Measurements from ENCODE around the gene FASTK. TPM values are rescaled to one million over a fixed set of nuclear protein-coding genes. Genes with fewer than 3 reads are reported as not detected.

The FASTK gene
- total RNA-seq, 1 experiment from 2014 or later: 86.4 TPM

- TF ChIP-seq JUND (IDR thresholded peaks at IDR 0.05): no peak
- TF ChIP-seq ATF3 (IDR thresholded peaks at IDR 0.05): no peak
- TF ChIP-seq CEBPB (IDR thresholded peaks at IDR 0.05; ENCODE audit: low read depth): no peak
- no peak for TF ChIP-seq EZH2phosphoT487 (IDR thresholded peaks at IDR 0.05; ENCODE audit: borderline replicate concordance)
- no peak for TF ChIP-seq REST (IDR thresholded peaks at IDR 0.05; ENCODE audit: low read depth)
- no peak for TF ChIP-seq SRF (IDR thresholded peaks at IDR 0.05; ENCODE audit: low read depth)
- no peak for TF ChIP-seq CBX3 (IDR thresholded peaks at IDR 0.05; ENCODE audit: low read depth)
- TF ChIP-seq SIN3A (IDR thresholded peaks at IDR 0.05; ENCODE audit: low read depth): no peak
- no peak for TF ChIP-seq RAD21 (IDR thresholded peaks at IDR 0.05; ENCODE audit: low read depth)
- TF ChIP-seq MAX (IDR thresholded peaks at IDR 0.05): no peak
- no peak for TF ChIP-seq CTCF (IDR thresholded peaks at IDR 0.05 in 2 of 3, conservative IDR thresholded peaks at IDR 0.05 in 1 of 3; ENCODE audit: borderline replicate concordance in 1 of 3, insufficient read depth in 1 of 3, low read depth in 2 of 3, low read length in 2 of 3)
- TF ChIP-seq EGR1 (IDR thresholded peaks at IDR 0.05; ENCODE audit: low read depth): no peak
- TF ChIP-seq TCF7L2 (IDR thresholded peaks at IDR 0.05; ENCODE audit: borderline replicate concordance, extremely low read depth, insufficient read depth, insufficient read length): no peak
- ATAC-seq (no peak), DNase-seq (ENCODE audit: low read depth, low spot score) (no peak)
- RAD21 ChIA-PET (ENCODE audit: low non-redundant PET in 1 of 2, low total read pairs in 2 of 2, uncharacterized antibody in 2 of 2, unreplicated experiment in 2 of 2): interaction anchor here in 1 of 2 experiments (1.3 kb wide), 1 partner anchor 100 kb away, joined by 3 read pairs; no protein-coding TSS in a partner anchor
- peaks cover 28 to 62% of the 10 kb centered on the region in 2 experiments for H3K4me1 ChIP-seq (ENCODE audit: control insufficient read depth in 1 of 2, insufficient read depth in 2 of 2, low read length in 2 of 2)
- H3K27me3 ChIP-seq (ENCODE audit: insufficient read depth, low read length): no peaks in the 10 kb centered on the region
- intact Hi-C loops (cut with micrococcal nuclease): loop anchor here (5.0 kb wide), 2 partner anchors 82 to 332 kb away; partner anchors contain the start of gene ABCB8
- no peak overlapping the region for H3K9ac ChIP-seq (ENCODE audit: low read length)
- H2AFZ ChIP-seq (ENCODE audit: low read depth, low read length, poor library complexity, severe bottlenecking): no peak overlapping the region
- no peak overlapping the region for H3K4me2 ChIP-seq (ENCODE audit: low read length)
- peaks cover 0 to 2% of the 10 kb centered on the region in 2 experiments; a peak in 1 of 4 replicates for H3K36me3 ChIP-seq (ENCODE audit: control insufficient read depth in 1 of 2, insufficient read depth in 2 of 2, low read length in 2 of 2)
- H3K79me2 ChIP-seq (ENCODE audit: insufficient read depth, low read length): peaks cover 81% of the 10 kb centered on the region
- POLR2A ChIA-PET: interaction anchor here (1.3 kb wide), 1 partner anchor 15 kb away, joined by 4 read pairs; no protein-coding TSS in a partner anchor
- no peaks in the 10 kb centered on the region for H3K9me2 ChIP-seq (ENCODE audit: insufficient read depth)
- CTCF ChIA-PET: interaction anchor here (0.6 to 4.5 kb wide), 9 partner anchors 11 to 149 kb away, joined by 3 to 25 read pairs (median 4); partner anchors contain the start of gene ABCB8
- no peaks in the 10 kb centered on the region; the same call in 1 of the 2 replicates for H4K20me1 ChIP-seq (ENCODE audit: insufficient read depth)
- no peak overlapping the region for H3K4me3 ChIP-seq (replicated peaks in 1 of 2; ENCODE audit: low read depth in 1 of 2, low read length in 2 of 2)
- BruUV-seq (replicated peaks): no TSS peak
- no peaks in the 10 kb centered on the region for H3K9me3 ChIP-seq (ENCODE audit: control insufficient read depth in 1 of 2, insufficient read depth in 1 of 2, low read depth in 1 of 2, low read length in 2 of 2)
- no peak overlapping the region for H3K27ac ChIP-seq (ENCODE audit: low read depth, low read length)
Measured at GRCh38 chr7:151109094-151110048, 28.8 kb upstream of the FASTK start.

Data from HCT116 (cell line).